GM10266 (cell line): Measurements from ENCODE around the gene B3GALT5.

ENCODE experiments used
- DNase-seq: peaks from one replicate; pipeline ENCODE4 v3.0.0; 2012; ENCODE audit errors: extremely low spot score
- TF ChIP-seq, protein P1 (sequence below): IDR thresholded peaks from 2 replicates; pipeline ENCODE4 v1.5.1; 2012; ENCODE audit warnings: mild to moderate bottlenecking, low read depth; ENCODE audit not compliant: control insufficient read depth, insufficient read depth; ENCODE audit errors: missing control alignments

Gene B3GALT5

GRCh38 chr21:39595465-39595864, 17.3 kb upstream of the B3GALT5 start:
- no peak for DNase-seq
- TF ChIP-seq, protein P1, sequence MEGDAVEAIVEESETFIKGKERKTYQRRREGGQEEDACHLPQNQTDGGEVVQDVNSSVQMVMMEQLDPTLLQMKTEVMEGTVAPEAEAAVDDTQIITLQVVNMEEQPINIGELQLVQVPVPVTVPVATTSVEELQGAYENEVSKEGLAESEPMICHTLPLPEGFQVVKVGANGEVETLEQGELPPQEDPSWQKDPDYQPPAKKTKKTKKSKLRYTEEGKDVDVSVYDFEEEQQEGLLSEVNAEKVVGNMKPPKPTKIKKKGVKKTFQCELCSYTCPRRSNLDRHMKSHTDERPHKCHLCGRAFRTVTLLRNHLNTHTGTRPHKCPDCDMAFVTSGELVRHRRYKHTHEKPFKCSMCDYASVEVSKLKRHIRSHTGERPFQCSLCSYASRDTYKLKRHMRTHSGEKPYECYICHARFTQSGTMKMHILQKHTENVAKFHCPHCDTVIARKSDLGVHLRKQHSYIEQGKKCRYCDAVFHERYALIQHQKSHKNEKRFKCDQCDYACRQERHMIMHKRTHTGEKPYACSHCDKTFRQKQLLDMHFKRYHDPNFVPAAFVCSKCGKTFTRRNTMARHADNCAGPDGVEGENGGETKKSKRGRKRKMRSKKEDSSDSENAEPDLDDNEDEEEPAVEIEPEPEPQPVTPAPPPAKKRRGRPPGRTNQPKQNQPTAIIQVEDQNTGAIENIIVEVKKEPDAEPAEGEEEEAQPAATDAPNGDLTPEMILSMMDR = no peak

DNA sequence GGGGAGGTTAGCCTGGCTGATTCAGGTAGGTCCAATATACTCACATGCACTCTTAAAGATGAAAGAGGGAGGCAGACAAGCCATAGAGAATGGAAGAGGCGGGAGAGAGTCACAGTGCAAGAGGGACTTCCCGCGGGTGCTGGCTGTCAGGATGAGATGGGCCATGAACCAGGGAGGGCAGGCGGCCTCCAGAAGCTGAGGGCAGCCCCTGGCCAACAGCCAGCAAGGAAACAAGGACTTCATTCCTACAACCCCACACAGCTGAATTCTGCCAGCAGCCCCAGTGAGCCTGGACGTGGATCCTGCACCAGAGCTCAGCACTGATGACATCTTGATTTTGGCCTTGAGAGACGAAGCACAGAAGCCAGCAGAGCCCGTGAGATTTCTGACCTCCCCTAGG, 15.1 kb upstream of the B3GALT5 start:
- DNase-seq = no peak
- TF ChIP-seq, protein P1 = no peak

- DNase-seq = no peak
- TF ChIP-seq, protein P1 = no peak
Measured at GRCh38 chr21:39599191-39599970, 13.4 kb upstream of the B3GALT5 start.

DNA sequence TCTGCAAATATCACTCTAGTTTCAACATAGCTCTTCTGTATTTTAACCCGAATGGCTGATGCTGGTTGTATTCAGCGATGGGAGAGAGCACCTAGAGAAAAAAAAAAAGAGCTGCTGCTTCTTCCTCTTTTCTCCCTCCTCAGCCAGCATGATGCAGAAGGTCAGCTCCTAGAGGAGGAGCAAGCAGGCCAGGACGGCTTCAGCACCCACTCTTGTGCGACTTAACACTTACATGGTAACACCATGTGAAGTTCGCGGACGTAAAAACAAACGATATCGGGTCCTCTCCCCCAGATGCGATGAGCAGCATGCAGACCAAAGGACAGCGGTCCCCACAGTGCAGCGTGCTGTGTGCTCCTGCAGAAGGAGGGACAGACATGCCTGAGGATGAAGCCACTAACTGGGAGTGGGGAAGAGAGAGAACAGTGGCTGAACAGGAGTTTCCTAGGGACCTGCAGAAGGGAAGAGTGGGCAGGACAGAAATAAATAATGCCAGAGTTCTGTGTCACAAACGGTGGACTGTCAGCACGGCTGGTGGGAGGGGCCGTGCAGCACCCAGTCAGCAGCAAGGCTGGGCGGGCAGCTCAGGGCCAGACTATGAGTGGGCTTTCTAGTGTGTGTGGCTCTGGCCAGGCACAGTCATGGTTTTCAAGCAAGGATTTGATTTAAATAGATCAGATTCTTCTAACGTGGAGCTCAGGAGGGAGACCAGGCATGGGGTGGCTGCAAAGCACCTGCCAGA, 11.4 kb upstream of the B3GALT5 start:
- no peak for DNase-seq
- TF ChIP-seq, protein P1 = no peak

- no peak for DNase-seq
- TF ChIP-seq, protein P1 = no peak
Measured at GRCh38 chr21:39602076-39602689, 10.6 kb upstream of the B3GALT5 start.

GRCh38 chr21:39602793-39603192, 9.9 kb upstream of the B3GALT5 start:
- TF ChIP-seq, protein P1 = no peak
- no peak for DNase-seq
